ENCODE data around the gene CIP2A. TPM values are rescaled to one million over a fixed set of nuclear protein-coding genes. Genes with fewer than 3 reads are reported as not detected.

The CIP2A gene
- total and polyA plus RNA-seq, 2 experiments from 2014 or later, result 48.1 to 63.5 TPM

DNA sequence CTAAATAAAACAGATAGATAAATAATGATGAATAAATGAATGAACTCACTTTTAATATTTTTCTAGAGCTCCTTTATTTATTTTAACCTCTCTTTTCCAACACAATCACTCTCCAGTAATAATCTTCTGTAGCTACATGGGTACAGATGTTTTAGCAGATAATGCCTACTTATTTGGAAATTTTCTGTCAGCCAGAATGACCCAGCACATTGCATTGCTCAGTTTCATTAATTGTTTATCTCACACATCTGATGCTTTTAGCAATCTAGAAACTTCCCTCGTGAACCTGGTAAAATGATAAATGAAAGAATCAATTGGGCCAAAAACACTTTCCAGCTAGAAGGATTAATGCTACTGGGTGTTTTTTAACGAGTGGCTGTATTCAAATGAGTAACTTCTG is 64.0 kb downstream of the CIP2A start:
- H3K4me3 ChIP-seq, result no peak overlapping the region
- ATAC-seq, result no peak
- H4K20me1 ChIP-seq (replicated peaks; ENCODE audit: insufficient read depth), result no peaks in the 10 kb centered on the region
- Mint-ChIP-seq H3K4me3 (no peak overlapping the region), H3K27me3 (ENCODE audit: insufficient read depth, low read depth, poor library complexity) (no peaks in the 10 kb centered on the region), H3K27ac (no peak overlapping the region), H3K36me3 (ENCODE audit: low read depth) (no peaks in the 10 kb centered on the region), H3K4me1 (peaks cover 11% of the 10 kb centered on the region; the same call in 2 of the 3 replicates), H3K9me3 (no peaks in the 10 kb centered on the region)
- no peaks in the 10 kb centered on the region for H3F3A ChIP-seq (replicated peaks; ENCODE audit: low read depth)
- peaks cover 6% of the 10 kb centered on the region for H3K4me1 ChIP-seq (ENCODE audit: insufficient read depth)
- TF ChIP-seq ZNF331 (CRISPR knock-in tag; IDR thresholded peaks at IDR 0.05; ENCODE audit: low read depth) (no peak), CREB1 (CRISPR knock-in tag; IDR thresholded peaks at IDR 0.05; ENCODE audit: low read depth) (no peak), NANOG (IDR thresholded peaks at IDR 0.05; ENCODE audit: borderline replicate concordance) (no peak), ZNF462 (CRISPR knock-in tag; IDR thresholded peaks at IDR 0.05) (no peak), EZH2 (IDR thresholded peaks at IDR 0.05; ENCODE audit: low read depth, unreplicated experiment) (no peak), ZNF114 (CRISPR knock-in tag; IDR thresholded peaks at IDR 0.05) (no peak), REST (IDR thresholded peaks at IDR 0.05; ENCODE audit: unreplicated experiment) (no peak), POLR2AphosphoS5 (IDR thresholded peaks at IDR 0.05; ENCODE audit: low read depth) (no peak), EZH2phosphoT487 (IDR thresholded peaks at IDR 0.05; ENCODE audit: unreplicated experiment) (no peak), JUNB (IDR thresholded peaks at IDR 0.05; ENCODE audit: unreplicated experiment) (no peak), STAT1 (IDR thresholded peaks at IDR 0.05; ENCODE audit: unreplicated experiment) (no peak)
- TF ChIP-seq, protein P1, sequence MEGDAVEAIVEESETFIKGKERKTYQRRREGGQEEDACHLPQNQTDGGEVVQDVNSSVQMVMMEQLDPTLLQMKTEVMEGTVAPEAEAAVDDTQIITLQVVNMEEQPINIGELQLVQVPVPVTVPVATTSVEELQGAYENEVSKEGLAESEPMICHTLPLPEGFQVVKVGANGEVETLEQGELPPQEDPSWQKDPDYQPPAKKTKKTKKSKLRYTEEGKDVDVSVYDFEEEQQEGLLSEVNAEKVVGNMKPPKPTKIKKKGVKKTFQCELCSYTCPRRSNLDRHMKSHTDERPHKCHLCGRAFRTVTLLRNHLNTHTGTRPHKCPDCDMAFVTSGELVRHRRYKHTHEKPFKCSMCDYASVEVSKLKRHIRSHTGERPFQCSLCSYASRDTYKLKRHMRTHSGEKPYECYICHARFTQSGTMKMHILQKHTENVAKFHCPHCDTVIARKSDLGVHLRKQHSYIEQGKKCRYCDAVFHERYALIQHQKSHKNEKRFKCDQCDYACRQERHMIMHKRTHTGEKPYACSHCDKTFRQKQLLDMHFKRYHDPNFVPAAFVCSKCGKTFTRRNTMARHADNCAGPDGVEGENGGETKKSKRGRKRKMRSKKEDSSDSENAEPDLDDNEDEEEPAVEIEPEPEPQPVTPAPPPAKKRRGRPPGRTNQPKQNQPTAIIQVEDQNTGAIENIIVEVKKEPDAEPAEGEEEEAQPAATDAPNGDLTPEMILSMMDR (conservative IDR thresholded peaks at IDR 0.05; ENCODE audit: low read depth in 2 of 2), result no peak
- TF ChIP-seq, protein P2, sequence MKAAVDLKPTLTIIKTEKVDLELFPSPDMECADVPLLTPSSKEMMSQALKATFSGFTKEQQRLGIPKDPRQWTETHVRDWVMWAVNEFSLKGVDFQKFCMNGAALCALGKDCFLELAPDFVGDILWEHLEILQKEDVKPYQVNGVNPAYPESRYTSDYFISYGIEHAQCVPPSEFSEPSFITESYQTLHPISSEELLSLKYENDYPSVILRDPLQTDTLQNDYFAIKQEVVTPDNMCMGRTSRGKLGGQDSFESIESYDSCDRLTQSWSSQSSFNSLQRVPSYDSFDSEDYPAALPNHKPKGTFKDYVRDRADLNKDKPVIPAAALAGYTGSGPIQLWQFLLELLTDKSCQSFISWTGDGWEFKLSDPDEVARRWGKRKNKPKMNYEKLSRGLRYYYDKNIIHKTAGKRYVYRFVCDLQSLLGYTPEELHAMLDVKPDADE (IDR thresholded peaks at IDR 0.05), result no peak
- no peaks in the 10 kb centered on the region for H3K36me3 ChIP-seq (ENCODE audit: insufficient read depth)
- H2AFZ ChIP-seq, result no peak overlapping the region
- no peak overlapping the region for H3K27ac ChIP-seq (ENCODE audit: low read depth)
- DNase-seq (ENCODE audit: low spot score), result no peak
- no peaks in the 10 kb centered on the region for H3K9me2 ChIP-seq (ENCODE audit: insufficient read depth)
- H3K4me2 ChIP-seq, result no peak overlapping the region
- no peaks in the 10 kb centered on the region for H3K27me3 ChIP-seq (ENCODE audit: insufficient read depth)
- H3K79me2 ChIP-seq (replicated peaks; ENCODE audit: insufficient read depth), result no peaks in the 10 kb centered on the region

Measured in GM23338 (cell line).